Measurements from ENCODE around the gene TAF5L. TPM values are rescaled to one million over a fixed set of nuclear protein-coding genes. Genes with fewer than 3 reads are reported as not detected.

Gene TAF5L
- total RNA-seq, 1 donor from 2014 or later = 12.5 TPM

GRCh38 chr1:229669333-229669732 lies 43.4 kb upstream of the TAF5L start:
- intact Hi-C loops (cut with DNase I) = loop anchor here (10.0 kb wide), 1 partner anchor 395 kb away; the partner anchor contains the start of gene GALNT2
- no peak overlapping the region for H3K27ac ChIP-seq
- H3K4me3 ChIP-seq = no peak overlapping the region
- no peak for DNase-seq (ENCODE audit: extremely low spot score in 2 of 2)
- TF ChIP-seq CTCF (IDR thresholded peaks at IDR 0.05) = no peak
- no peak for TF ChIP-seq POLR2AphosphoS5 (IDR thresholded peaks at IDR 0.05; ENCODE audit: insufficient read depth in 1 of 2, low read depth in 1 of 2)
- no peaks in the 10 kb centered on the region for H3K36me3 ChIP-seq
- H3K9me3 ChIP-seq = no peaks in the 10 kb centered on the region
- no peaks in the 10 kb centered on the region for H3K27me3 ChIP-seq
- no peaks in the 10 kb centered on the region for H3K4me1 ChIP-seq

- H3K4me1 ChIP-seq = peaks cover 1% of the 10 kb centered on the region
- peak in 1 of 2 donors; percentile 27 for DNase-seq (ENCODE audit: extremely low spot score in 2 of 2)
- H3K27ac ChIP-seq = no peak overlapping the region
- no peak overlapping the region for H3K4me3 ChIP-seq
- H3K36me3 ChIP-seq = no peaks in the 10 kb centered on the region
- no peak for TF ChIP-seq POLR2AphosphoS5 (IDR thresholded peaks at IDR 0.05; ENCODE audit: insufficient read depth in 1 of 2, low read depth in 1 of 2)
- TF ChIP-seq CTCF (IDR thresholded peaks at IDR 0.05) = no peak
- no peak for TF ChIP-seq POLR2A (IDR thresholded peaks at IDR 0.05)
- intact Hi-C loops (cut with DNase I) = loop anchor here (10.0 kb wide), 1 partner anchor 398 kb away; the partner anchor contains the start of gene GALNT2
- no peaks in the 10 kb centered on the region for H3K27me3 ChIP-seq
- H3K9me3 ChIP-seq = no peaks in the 10 kb centered on the region
Measured at GRCh38 chr1:229666585-229666984, 40.7 kb upstream of the TAF5L start.

- intact Hi-C loops (cut with DNase I) = loop anchor here (10.0 kb wide), 1 partner anchor 399 kb away; the partner anchor contains the start of gene GALNT2
- H3K9me3 ChIP-seq = no peaks in the 10 kb centered on the region
- no peak overlapping the region for H3K27ac ChIP-seq
- H3K4me3 ChIP-seq = no peak overlapping the region
- H3K4me1 ChIP-seq = peaks cover 5% of the 10 kb centered on the region
- H3K36me3 ChIP-seq = no peaks in the 10 kb centered on the region
- DNase-seq (ENCODE audit: extremely low spot score in 2 of 2) = peak in 1 of 2 donors; percentile 60
- no peaks in the 10 kb centered on the region for H3K27me3 ChIP-seq
- TF ChIP-seq POLR2AphosphoS5 (IDR thresholded peaks at IDR 0.05; ENCODE audit: insufficient read depth in 1 of 2, low read depth in 1 of 2) (no peak), POLR2A (IDR thresholded peaks at IDR 0.05) (no peak), CTCF (IDR thresholded peaks at IDR 0.05) (no peak)
Measured at GRCh38 chr1:229665912-229666558, 40.1 kb upstream of the TAF5L start.

- H3K27me3 ChIP-seq = no peaks in the 10 kb centered on the region
- intact Hi-C loops (cut with DNase I) = loop anchor here (10.0 kb wide), 1 partner anchor 401 kb away; the partner anchor contains the start of gene GALNT2
- peak in 1 of 2 donors; percentile 75 for DNase-seq (ENCODE audit: extremely low spot score in 2 of 2)
- no peak overlapping the region for H3K4me3 ChIP-seq
- no peaks in the 10 kb centered on the region for H3K9me3 ChIP-seq
- H3K27ac ChIP-seq = no peak overlapping the region
- TF ChIP-seq POLR2A (IDR thresholded peaks at IDR 0.05) (no peak), CTCF (IDR thresholded peaks at IDR 0.05) (no peak), POLR2AphosphoS5 (IDR thresholded peaks at IDR 0.05; ENCODE audit: insufficient read depth in 1 of 2, low read depth in 1 of 2) (no peak)
- H3K36me3 ChIP-seq = no peaks in the 10 kb centered on the region
- peaks cover 5% of the 10 kb centered on the region for H3K4me1 ChIP-seq
Measured at GRCh38 chr1:229664133-229664689, 38.3 kb upstream of the TAF5L start.

GRCh38 chr1:229661897-229662296 lies 36.0 kb upstream of the TAF5L start:
- Histone ChIP-seq H3K27ac (no peak overlapping the region), H3K4me1 (peaks cover 5% of the 10 kb centered on the region), H3K36me3 (no peaks in the 10 kb centered on the region), H3K4me3 (no peak overlapping the region), H3K9me3 (no peaks in the 10 kb centered on the region), H3K27me3 (no peaks in the 10 kb centered on the region)
- peak in 1 of 2 donors; percentile 75 for DNase-seq (ENCODE audit: extremely low spot score in 2 of 2)
- no peak for TF ChIP-seq POLR2A (IDR thresholded peaks at IDR 0.05)
- TF ChIP-seq POLR2AphosphoS5 (IDR thresholded peaks at IDR 0.05; ENCODE audit: insufficient read depth in 1 of 2, low read depth in 1 of 2) = no peak
- TF ChIP-seq CTCF (IDR thresholded peaks at IDR 0.05) = no peak
- intact Hi-C loops (cut with DNase I) = loop anchor here (10.0 kb wide), 1 partner anchor 403 kb away; the partner anchor contains the start of gene GALNT2

Data from vagina (tissue), 2 donors.